Measurements from ENCODE around the gene LEKR1.

Gene LEKR1

DNA sequence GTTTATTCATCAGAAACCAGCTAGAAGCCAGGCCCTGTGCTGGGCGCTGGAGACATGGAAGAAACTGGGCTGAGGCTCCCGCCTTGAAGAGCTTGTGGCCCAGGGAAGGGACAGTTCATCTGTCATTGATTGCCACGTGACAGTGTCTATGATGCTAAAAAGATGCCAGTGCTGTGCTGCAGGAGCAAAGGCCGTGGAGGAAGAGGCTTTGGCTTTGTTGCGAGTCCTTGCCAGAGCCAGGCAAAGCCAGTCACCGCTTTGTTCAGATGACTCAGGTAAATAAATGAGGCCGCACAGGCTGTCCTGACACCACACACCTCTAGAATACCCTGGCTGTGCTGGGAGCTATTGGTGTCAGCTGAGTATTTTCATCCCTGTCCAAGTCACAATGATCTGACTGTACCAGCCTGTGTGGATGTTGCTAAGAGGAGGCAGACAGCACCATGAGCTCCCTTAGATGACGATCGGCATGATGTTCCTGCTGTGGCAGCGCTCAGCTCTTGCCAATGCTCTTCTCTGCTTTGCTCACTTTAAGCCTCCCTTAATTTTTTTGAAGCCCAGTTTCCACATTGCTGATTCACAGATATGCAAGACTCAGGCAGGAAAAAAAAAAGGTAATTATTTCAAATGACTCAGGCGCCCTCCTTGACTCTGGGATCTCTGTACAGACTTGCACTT is 256.3 kb downstream of the LEKR1 start:
- DNase-seq (ENCODE audit: low read depth): peak; percentile 78

DNA sequence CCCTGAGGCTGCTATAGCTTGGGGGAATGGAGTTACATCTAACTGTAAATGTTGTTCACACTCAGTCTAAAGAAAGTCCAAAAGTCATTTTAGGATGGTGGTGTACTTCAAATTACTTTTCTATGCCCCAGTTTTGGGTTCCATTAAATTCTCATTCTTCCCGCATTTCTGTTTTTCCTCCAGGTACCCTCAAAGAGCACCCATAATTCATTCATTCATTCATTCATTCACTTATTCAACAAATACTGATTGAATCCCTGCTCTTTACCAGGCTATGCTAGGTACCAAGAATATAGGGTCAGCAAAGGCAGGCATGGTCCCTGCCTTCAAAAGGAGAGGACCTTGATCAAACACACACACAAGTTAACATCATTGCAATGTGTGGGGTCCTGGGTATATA is 257.7 kb downstream of the LEKR1 start:
- DNase-seq (ENCODE audit: low read depth): no peak

DNA sequence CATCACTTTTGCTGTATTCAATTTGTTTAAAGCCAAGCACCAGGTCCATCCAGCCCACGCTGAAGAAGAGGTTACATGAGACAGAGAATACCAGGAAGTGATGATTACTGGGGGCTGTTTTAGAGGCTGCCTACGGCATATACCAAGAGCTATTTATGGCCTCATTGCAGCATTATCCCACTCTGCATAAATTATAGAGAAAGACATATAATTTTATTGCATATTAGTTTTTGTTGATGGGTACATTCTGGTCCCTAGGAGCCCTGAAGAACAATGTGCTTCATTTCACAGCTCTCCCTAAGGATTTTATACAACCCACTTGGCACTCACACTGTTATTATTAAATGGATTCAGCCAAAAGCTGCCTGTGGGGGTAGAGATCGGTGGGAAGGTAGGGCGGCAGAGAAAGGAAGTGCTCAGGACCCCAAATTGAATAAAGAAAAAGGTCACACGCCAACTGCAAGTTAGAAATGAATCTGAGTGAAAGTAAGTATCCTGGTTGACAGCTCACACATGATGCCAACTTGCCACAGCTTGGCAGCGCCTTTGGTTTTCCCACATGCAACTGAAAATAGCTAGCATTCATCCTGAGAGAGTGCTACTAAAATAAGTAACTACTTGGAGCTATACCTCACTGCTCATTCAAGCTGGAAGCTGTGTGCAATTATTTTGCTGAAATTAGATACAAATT is 260.1 kb downstream of the LEKR1 start:
- no peak for DNase-seq (ENCODE audit: low read depth)

DNA sequence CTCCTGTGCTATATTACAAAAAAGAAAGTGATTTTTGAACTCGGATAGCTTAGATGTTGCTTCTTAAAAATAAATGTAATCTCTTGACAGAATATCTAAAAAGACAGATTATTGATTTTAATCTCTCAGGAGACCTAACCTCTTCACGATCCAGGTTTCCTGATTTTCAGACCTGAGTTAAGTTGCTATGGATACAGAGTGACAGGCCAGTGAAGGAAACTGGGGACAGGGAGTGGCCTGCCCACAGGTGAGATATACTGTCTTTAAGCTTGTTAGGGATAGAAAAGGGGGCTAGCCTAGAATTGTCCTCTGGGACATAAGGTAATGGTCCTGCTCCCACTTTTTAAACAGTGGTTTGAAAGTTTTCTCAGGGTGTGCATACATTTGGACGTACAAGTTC is 260.6 kb downstream of the LEKR1 start:
- no peak for DNase-seq (ENCODE audit: low read depth)

DNA sequence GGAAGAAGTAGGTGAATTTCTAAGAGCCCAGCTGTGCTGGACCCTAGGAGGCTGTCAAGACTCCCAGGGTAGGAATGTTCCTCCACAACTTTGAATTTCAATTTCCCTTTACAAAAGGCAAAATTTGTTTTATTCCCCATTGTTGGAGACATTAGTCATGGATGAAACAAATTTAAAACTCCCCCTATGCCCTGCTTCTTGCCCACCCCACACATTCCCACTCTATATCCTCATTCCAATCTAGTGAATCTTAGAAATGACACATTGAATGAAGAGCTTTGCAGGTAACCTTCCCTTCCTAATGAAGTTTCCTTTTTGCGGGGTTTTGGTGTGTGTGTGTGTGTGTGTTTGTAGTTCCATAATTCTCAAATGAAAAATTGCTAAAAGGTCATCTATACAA is 261.2 kb downstream of the LEKR1 start:
- no peak for DNase-seq (ENCODE audit: low read depth)

DNA sequence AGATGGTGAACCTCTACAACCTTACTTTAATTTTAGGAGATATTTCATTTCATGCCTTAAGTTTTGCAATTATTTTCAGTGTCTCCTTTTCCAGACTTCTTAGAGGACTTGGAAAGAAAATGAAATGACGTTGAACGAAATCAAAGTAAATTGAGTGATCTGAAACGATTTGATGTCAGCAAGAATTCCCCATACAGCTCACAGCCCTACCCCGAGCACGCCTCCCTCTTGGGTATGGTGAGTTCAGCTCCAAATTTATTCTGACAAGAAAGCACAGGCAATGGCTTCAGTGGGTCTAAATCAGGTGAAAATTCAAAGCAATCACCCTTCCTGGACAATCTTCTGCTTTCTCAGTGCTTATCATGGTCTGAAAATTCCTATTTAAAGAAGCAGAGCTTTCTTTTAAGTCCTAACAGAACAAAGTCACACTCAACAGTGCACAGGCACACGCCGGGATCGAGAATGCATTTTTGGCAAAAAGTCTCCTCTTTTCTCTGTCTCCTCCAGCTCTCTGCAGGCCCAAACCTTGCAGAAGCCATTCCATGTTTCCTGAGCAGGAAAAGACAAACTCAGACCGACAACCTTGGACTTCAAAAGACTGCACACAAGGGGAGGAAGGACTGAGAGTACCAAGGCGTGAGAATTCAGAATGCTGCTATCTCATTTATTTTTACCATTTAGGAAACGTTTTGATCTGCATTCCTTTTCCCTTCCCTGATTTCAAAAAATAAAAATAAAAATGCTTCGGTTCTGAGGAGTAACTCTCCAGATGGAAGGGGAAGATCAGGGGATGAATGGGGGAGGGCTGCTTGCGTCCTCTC is 261.8 kb downstream of the LEKR1 start:
- DNase-seq (ENCODE audit: low read depth): no peak

DNA sequence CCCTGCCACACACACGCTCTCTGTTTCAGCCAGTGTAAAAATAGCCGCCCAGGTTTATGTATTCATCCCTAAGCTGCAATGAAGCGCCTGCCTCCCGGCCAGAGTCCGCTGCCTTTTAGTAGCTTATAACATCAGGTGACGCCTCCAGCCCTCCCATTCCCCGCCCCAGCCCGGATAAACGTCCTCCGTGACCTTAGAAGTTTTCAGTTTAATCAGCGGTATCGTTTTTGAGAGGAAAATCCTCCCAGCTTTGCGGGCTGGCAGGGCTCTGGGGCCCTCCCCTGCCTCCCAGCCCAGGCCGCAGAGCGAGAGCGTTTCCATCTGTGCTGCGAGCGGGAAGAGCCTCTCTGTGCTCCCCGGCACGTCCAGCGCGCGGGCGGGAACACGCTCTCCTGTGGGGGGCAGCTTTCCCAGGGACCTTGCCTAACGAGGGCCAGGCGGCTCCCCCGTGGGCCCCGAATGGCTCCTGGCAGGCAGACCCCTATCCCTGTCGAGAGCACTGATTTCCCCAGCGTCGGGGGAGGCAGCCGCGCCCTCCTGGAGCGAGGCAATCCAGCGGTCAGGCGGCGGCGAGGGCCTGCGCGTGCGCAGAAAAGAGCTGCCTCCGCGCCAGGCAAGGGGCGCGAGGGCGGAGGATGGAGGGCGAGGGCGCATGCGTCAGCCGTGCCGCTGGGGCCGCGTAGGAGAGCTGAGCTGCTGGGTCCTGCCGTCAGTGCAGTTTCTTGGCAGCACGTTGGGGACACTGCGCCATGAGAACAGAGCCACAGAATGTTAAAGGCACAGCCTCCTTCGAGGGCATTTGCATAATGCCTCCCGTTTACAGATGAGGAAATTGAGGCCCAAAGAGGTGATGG is 262.7 kb downstream of the LEKR1 start:
- peak; percentile 84 for DNase-seq (ENCODE audit: low read depth)

DNA sequence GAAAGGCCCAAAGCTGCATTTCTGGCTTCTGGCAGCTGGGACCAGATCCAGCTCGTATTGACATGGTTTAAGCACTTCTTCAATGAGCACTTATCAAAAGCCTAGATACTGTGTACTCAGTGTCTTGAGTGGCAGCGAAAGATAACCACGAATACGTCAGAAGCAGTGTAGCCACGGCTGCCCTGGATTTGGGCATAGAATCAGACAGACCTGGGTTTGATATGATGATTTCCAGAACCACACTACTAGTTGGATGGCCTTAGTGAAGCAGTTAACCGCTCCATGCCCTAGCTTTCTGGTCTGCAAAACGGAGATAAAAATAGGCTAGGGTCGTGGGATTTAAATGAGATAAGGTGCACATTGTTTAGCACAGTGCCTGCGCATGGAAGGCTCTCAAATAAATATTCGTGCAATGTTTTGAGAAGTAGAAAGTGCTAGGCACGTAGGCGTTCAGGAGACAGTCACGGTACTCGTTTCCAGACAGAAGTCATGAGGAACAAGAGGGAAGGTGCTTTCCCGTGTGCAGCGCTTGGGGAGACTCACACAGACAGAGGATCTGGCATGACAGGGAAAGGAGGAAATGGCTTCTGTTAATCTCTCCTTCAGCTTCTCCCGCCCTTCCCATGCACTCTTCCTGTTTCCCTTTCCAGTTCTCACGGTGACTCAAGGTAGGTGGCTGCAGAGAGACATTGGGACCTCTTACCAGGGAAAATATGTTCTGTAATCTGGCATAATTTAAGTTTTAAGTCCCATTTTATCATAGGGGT is 263.5 kb downstream of the LEKR1 start:
- no peak for DNase-seq (ENCODE audit: low read depth)

DNA sequence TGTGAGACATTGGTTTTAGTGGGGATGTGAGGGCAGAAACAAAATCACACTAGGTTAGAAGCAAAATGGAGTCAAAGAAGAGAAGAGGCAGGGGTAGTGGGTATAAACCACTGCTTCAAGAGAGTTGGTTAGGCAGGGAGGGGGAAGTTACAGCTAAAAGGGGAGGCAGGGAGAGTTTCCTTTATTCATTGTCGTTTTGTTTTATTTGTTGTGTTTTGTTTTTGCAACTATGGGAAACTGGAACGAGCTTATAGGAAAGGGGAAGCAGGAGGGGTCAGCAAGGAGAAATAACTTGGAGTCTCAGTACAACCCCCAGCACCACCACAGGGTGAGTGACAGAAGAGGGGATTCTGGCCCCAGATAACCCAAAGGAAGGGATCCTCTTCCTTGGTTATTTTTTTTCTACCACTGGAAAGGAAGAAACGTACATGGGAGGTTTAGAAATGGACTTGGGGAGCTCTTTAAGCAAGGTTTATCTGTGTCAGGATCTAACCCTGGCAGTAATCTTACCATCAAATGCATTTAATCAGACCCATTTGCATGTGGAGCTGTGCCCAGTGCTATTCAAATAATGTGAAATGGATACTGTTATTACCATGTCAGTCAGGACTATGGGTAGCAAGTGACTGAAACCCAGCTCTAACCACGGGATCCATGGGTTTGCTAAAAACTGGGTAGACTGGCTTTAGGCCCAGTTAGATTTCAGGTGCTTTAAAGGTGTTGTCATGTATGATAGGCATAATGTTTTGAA is 265.1 kb downstream of the LEKR1 start:
- DNase-seq (ENCODE audit: low read depth): no peak

DNA sequence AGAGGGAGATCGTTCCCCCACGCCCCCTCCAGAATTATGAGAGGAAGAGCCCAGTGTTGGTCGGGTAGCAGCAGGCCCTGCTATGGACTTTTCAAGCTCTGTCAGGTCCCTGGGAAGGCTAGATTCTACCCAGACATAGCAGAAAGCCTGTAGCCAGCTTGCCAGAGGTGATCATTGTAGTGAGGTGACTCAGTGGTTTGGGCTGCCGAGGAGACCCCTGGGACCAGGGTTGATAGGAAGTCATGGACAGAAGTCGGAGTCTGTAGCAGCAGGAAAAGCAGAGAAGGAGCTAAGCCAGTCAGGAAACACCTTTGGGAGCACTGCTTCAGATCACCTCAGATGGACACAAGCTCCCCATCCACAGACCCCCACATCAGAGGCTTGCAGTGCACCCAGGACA is 266.1 kb downstream of the LEKR1 start:
- DNase-seq (ENCODE audit: low read depth): no peak

DNA sequence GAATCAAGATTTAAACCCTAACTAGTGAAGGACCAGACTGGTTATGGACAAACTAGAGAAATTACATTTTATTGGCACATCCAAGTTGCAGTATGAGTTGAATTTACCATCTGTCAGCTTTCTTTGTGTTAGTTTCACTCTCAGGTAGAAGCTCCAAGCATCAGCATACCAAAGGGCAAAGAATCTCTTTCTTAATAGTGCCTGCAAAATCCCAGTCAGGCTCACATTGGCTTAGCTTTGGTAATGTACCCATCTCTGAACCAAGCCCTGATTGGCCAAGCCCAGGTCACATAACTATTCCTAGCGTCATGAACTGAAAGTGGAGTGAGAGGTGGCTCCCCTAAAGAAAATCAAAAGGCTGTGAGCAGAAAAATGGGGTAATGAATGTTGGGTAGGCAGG is 266.9 kb downstream of the LEKR1 start:
- DNase-seq (ENCODE audit: low read depth): no peak

DNA sequence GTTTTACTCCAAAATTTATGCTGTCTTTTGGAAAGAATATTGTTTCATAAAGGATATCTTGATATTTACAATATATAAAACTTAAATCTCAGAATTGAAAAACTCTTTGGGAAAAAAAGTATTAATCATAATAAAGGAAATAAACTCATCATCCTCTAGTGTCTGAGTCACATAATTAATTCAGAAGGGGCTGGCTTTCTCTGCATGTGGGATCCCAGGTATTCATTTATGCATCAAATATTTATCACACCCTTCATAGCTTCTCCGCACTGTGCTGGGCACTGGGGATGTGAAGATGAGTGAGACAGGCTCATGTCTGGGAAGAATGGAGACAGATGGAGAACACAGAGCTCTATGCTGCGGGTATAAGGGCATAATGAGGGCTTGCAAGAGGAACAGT is 268.1 kb downstream of the LEKR1 start:
- DNase-seq (ENCODE audit: low read depth): no peak

DNA sequence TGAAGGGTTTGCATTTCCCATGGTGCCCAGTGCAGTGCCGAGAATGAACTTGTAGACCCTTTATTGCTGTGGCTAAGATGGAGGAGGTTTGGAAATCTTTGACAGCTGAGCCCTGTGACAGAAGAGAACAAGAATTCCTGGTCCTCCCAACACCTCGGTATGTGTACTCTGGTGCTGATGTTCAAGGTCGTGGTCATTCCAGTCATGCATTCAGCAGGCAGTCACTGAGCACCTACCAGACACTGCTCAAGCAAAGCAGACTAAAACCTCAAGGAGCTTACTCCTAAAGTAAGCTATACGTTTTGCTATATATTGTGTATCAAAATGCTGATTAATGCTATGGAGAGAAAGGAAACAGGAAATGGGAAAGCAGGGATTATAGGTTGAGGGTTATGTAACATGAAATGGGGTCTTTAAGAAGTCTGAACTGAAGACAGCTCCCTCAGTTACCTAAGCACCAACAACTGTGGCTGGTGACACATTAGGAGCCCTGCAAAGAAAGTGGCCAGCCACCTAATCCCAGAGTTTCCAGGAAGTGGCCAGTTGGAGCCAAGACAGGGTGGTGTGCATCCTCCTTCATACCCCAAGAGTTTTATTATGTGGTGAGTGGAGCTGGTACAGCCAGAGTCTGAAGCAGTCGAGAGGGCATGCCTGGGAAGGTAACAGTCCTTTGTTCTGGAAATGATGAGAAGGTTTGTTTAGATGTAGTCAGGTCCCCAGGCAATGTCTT is 268.8 kb downstream of the LEKR1 start:
- no peak for DNase-seq (ENCODE audit: low read depth)

Measured in HS-5 (cell line).